AG10803 (cell line): ENCODE results near the gene ARHGAP15.
"Not testable (repeated sequence)": the region's sequence is repeated elsewhere in the genome, so short reads cannot be mapped to it uniquely, and the experiment has no call there.

Experiments used
- DNase-seq: peaks from one replicate; pipeline ENCODE4 v3.0.0; 2010; ENCODE audit warnings: low read depth
- H3K4me3 ChIP-seq: 2 replicates; pipeline ENCODE4 v1.5.1; 2011; ENCODE audit warnings: mild to moderate bottlenecking, low read length, control low read depth
- CTCF ChIP-seq: conservative IDR thresholded peaks from 2 replicates; pipeline ENCODE4 v1.5.1; 2011; ENCODE audit warnings: mild to moderate bottlenecking, low read length, control low read depth, inconsistent platforms

ARHGAP15 gene

GRCh38 chr2:143088388-143088787 lies 40.8 kb upstream of the ARHGAP15 start:
- no peak for TF ChIP-seq CTCF
- DNase-seq = no peak
- no peak overlapping the region for H3K4me3 ChIP-seq

- DNase-seq, H3K4me3 ChIP-seq: not testable (repeated sequence)
Measured at GRCh38 chr2:143089520-143089919, 39.7 kb upstream of the ARHGAP15 start.

GRCh38 chr2:143110758-143111428 lies 18.3 kb upstream of the ARHGAP15 start:
- H3K4me3 ChIP-seq = no peak overlapping the region
- TF ChIP-seq CTCF = peak; percentile 73
- peak; percentile 60 for DNase-seq

- DNase-seq = no peak
- no peak for TF ChIP-seq CTCF
Measured at GRCh38 chr2:143117225-143117624, 12.0 kb upstream of the ARHGAP15 start.

GRCh38 chr2:143121079-143121478 lies 8.1 kb upstream of the ARHGAP15 start:
- H3K4me3 ChIP-seq = no peak overlapping the region
- no peak for TF ChIP-seq CTCF

More at GRCh38 chr2:143117225-143117624, 12.0 kb upstream of the ARHGAP15 start:
- no peak overlapping the region for H3K4me3 ChIP-seq

GRCh38 chr2:143121957-143122356 lies 7.3 kb upstream of the ARHGAP15 start:
- no peak overlapping the region for H3K4me3 ChIP-seq
- no peak for TF ChIP-seq CTCF
- no peak for DNase-seq

More at GRCh38 chr2:143121079-143121478, 8.1 kb upstream of the ARHGAP15 start:
- no peak for DNase-seq

GRCh38 chr2:143123911-143124310 lies 5.3 kb upstream of the ARHGAP15 start:
- DNase-seq = no peak
- H3K4me3 ChIP-seq = no peak overlapping the region
- TF ChIP-seq CTCF = no peak
